H9 (cell line): Measurements from ENCODE around the gene COL5A3. TPM values are rescaled to one million over a fixed set of nuclear protein-coding genes. Genes with fewer than 3 reads are reported as not detected.

Experiments used
- DNase-seq: peaks from one replicate; pipeline ENCODE4 v3.0.0-alpha.2; 2017
- H2AFZ ChIP-seq: one replicate; pipeline ENCODE4 v1.6.1; 2013; ENCODE audit warnings: mild to moderate bottlenecking, low read length, control low read depth, moderate library complexity
- H2AK5ac ChIP-seq: 2 replicates; pipeline ENCODE4 v1.6.1; 2013; ENCODE audit warnings: low read length, control low read depth, mixed read lengths; ENCODE audit not compliant: insufficient read length
- H2BK120ac ChIP-seq: one replicate; pipeline ENCODE4 v1.6.1; 2013; ENCODE audit warnings: low read depth, mild to moderate bottlenecking, low read length, control low read depth, inconsistent platforms; ENCODE audit not compliant: poor library complexity, severe bottlenecking
- H2BK12ac ChIP-seq: 2 replicates; pipeline ENCODE4 v1.6.1; 2013; ENCODE audit warnings: low read length, control low read depth, mixed read lengths, low read depth; ENCODE audit not compliant: insufficient read length
- H2BK15ac ChIP-seq: 2 replicates; pipeline ENCODE4 v1.6.1; 2013; ENCODE audit warnings: low read depth, low read length, control low read depth
- H2BK20ac ChIP-seq: one replicate; pipeline ENCODE4 v1.6.1; 2013; ENCODE audit warnings: low read depth, mild to moderate bottlenecking, low read length, control low read depth, inconsistent platforms; ENCODE audit not compliant: poor library complexity, severe bottlenecking
- H2BK5ac ChIP-seq: 2 replicates; pipeline ENCODE4 v1.6.1; 2013; ENCODE audit warnings: low read length, control low read depth, mixed read lengths; ENCODE audit not compliant: insufficient read length
- H3K14ac ChIP-seq: 2 replicates; pipeline ENCODE4 v1.6.1; 2013; ENCODE audit warnings: low read length, control low read depth; ENCODE audit not compliant: insufficient read depth
- H3K18ac ChIP-seq: 2 replicates; pipeline ENCODE4 v1.6.1; 2013; ENCODE audit warnings: low read depth, mild to moderate bottlenecking, mixed read lengths, low read length, control low read depth; ENCODE audit not compliant: insufficient read length
- H3K23ac ChIP-seq: 2 replicates; pipeline ENCODE4 v1.6.1; 2013; ENCODE audit warnings: low read length, control low read depth, mixed read lengths, low read depth; ENCODE audit not compliant: insufficient read length
- H3K23me2 ChIP-seq: 2 replicates; pipeline ENCODE4 v1.6.1; 2013; ENCODE audit warnings: low read depth, mild to moderate bottlenecking, mixed read lengths, low read length, control low read depth; ENCODE audit not compliant: insufficient read length, poor library complexity, severe bottlenecking
- H3K27ac ChIP-seq: 2 replicates; pipeline ENCODE4 v1.5.1; 2013; ENCODE audit warnings: low read length, control low read depth, mixed read lengths, low read depth; ENCODE audit not compliant: insufficient read length
- H3K27me3 ChIP-seq: 2 replicates; pipeline ENCODE4 v1.6.1; 2013; ENCODE audit warnings: low read length, control low read depth, inconsistent platforms; ENCODE audit not compliant: insufficient read depth
- H3K4ac ChIP-seq: 2 replicates; pipeline ENCODE4 v1.6.1; 2013; ENCODE audit warnings: low read depth, mild to moderate bottlenecking, control low read depth, inconsistent platforms, low read length, moderate library complexity
- H3K4me1 ChIP-seq: 2 replicates; pipeline ENCODE4 v1.6.1; 2013; ENCODE audit warnings: low read length, control low read depth, inconsistent platforms; ENCODE audit not compliant: insufficient read depth
- H3K4me2 ChIP-seq: 2 replicates; pipeline ENCODE4 v1.6.1; 2013; ENCODE audit warnings: low read length, control low read depth, mixed read lengths; ENCODE audit not compliant: insufficient read length, insufficient read depth
- H3K56ac ChIP-seq: 2 replicates; pipeline ENCODE4 v1.6.1; 2013; ENCODE audit warnings: low read depth, mild to moderate bottlenecking, mixed read lengths, low read length, control low read depth; ENCODE audit not compliant: insufficient read length
- H3K79me1 ChIP-seq: 2 replicates; pipeline ENCODE4 v1.6.1; 2013; ENCODE audit warnings: low read depth, mild to moderate bottlenecking, moderate library complexity, low read length, control low read depth, inconsistent platforms; ENCODE audit not compliant: insufficient read depth, poor library complexity, severe bottlenecking
- H3K79me2 ChIP-seq: 2 replicates; pipeline ENCODE4 v1.6.1; 2013; ENCODE audit warnings: low read length, control low read depth, inconsistent platforms; ENCODE audit not compliant: insufficient read depth
- H3K9ac ChIP-seq: 2 replicates; pipeline ENCODE4 v1.6.1; 2013; ENCODE audit warnings: low read length, control low read depth, mixed read lengths; ENCODE audit not compliant: insufficient read length; ENCODE audit errors: extremely low read depth
- H3K9me3 ChIP-seq: one replicate; pipeline ENCODE4 v1.6.1; 2013; ENCODE audit warnings: low read depth, low read length, inconsistent platforms; ENCODE audit not compliant: control insufficient read depth
- H3T11ph ChIP-seq: one replicate; pipeline ENCODE4 v1.6.1; 2013; ENCODE audit warnings: mild to moderate bottlenecking, low read length, control low read depth, inconsistent platforms
- H4K20me1 ChIP-seq: one replicate; pipeline ENCODE4 v1.6.1; 2013; ENCODE audit not compliant: control insufficient read depth, insufficient read length, insufficient read depth
- H4K5ac ChIP-seq: 2 replicates; pipeline ENCODE4 v1.6.1; 2013; ENCODE audit warnings: low read depth, mild to moderate bottlenecking, mixed read lengths, low read length, control low read depth; ENCODE audit not compliant: insufficient read length
- H4K8ac ChIP-seq: replicated peaks from 2 replicates; pipeline ENCODE4 v1.6.1; 2013; ENCODE audit warnings: low read length, control low read depth, mixed read lengths, low read depth; ENCODE audit not compliant: insufficient read length
- H4K91ac ChIP-seq: 2 replicates; pipeline ENCODE4 v1.6.1; 2013; ENCODE audit warnings: low read depth, mild to moderate bottlenecking, moderate library complexity, mixed read lengths, low read length, control low read depth; ENCODE audit not compliant: insufficient read length
- H3K27ac Mint-ChIP-seq, 3 experiments: 2 replicates in 2 of 3; 3 replicates in 1 of 3; pipeline ENCODE4 v1.8.0; 2020 to 2021; ENCODE audit warnings: mixed read lengths in 3 of 3, mild to moderate bottlenecking in 1 of 3, moderate library complexity in 1 of 3
- H3K27me3 Mint-ChIP-seq: 2 replicates; pipeline ENCODE4 v1.8.0; 2021; ENCODE audit warnings: low read depth, mild to moderate bottlenecking, moderate library complexity, mixed read lengths
- H3K36me3 Mint-ChIP-seq, 3 experiments: 2 replicates in 2 of 3; 3 replicates in 1 of 3; pipeline ENCODE4 v1.8.0; 2020 to 2021; ENCODE audit warnings: low read depth in 3 of 3, mixed read lengths in 3 of 3; ENCODE audit not compliant: insufficient read depth in 1 of 3
- H3K4me1 Mint-ChIP-seq, 2 experiments: 2 replicates each; pipeline ENCODE4 v1.8.0; 2020; ENCODE audit warnings: mixed read lengths in 2 of 2
- H3K4me3 Mint-ChIP-seq, 2 experiments: 2 replicates in 1 of 2; 3 replicates in 1 of 2; pipeline ENCODE4 v1.8.0; 2020 to 2021; ENCODE audit warnings: mild to moderate bottlenecking in 2 of 2, mixed read lengths in 2 of 2, moderate library complexity in 1 of 2
- H3K9me3 Mint-ChIP-seq, 2 experiments: 2 replicates in 1 of 2; 3 replicates in 1 of 2; pipeline ENCODE4 v1.8.0; 2020; ENCODE audit warnings: mild to moderate bottlenecking in 2 of 2, mixed read lengths in 2 of 2, moderate library complexity in 1 of 2
- CTCF ChIP-seq: fragments of 200-600 bp; sonication (generic); conservative IDR thresholded peaks from 3 replicates; pipeline ENCODE4 v1.8.0; 2021; ENCODE audit warnings: antibody characterized with exemption, mild to moderate bottlenecking
- WGBS: extraction: QIAGEN DNeasy Blood & Tissue Kit; methylation state at CpG from one replicate; pipeline ENCODE4 v1.1.7; 2013; ENCODE audit warnings: missing lambda C conversion rate, low lambda C conversion rate, mixed read lengths; ENCODE audit not compliant: insufficient read length; ENCODE audit errors: extremely low coverage; 5-methylcytosine and 5-hydroxymethylcytosine counted together
- total RNA-seq: library from RNA; stranded (reverse); gene quantifications from 2 replicates; pipeline ENCODE4 v1.2.1, GENCODE V29; 2021

COL5A3 gene
- total RNA-seq, 1 experiment from 2014 or later: 0.72 TPM

DNA sequence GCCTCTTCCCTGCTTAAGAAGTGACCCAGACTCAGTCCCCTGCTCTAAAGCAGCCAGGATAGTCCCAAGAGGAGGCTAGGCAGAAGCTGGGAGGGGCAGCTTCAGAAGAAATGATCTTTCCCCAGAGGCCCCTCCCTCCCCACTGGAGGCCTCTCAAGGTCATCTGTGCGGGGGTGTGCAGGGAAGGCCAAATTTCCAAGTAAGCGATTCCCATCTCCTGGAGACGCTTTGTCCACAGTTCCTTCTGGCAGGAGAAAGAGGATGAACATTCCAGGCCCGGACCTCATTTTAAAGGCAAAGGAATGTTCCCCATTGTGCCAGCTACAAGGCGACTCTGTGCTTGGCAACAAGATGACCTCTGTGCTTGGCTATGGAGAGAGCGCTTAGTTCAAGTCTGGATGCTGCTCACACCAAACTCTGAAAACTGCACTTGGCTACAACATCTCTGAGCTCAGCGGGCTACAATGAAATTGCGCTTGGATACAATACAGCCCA is 23.5 kb downstream of the COL5A3 start:
- H2BK20ac ChIP-seq: no peak overlapping the region
- H2BK120ac ChIP-seq: no peak overlapping the region
- no peaks in the 10 kb centered on the region for H3K4me1 ChIP-seq
- no peak overlapping the region for H3K56ac ChIP-seq
- H3K23ac ChIP-seq: no peak overlapping the region
- Mint-ChIP-seq H3K4me1 (peaks cover 11 to 13% of the 10 kb centered on the region in 2 experiments), H3K27ac (peak overlapping the region in 1 of 3 experiments; percentile 43; a peak in 2 of 7 replicates), H3K9me3 (no peaks in the 10 kb centered on the region), H3K36me3 (no peaks in the 10 kb centered on the region), H3K27me3 (peaks cover 10% of the 10 kb centered on the region), H3K4me3 (no peak overlapping the region)
- no peak overlapping the region for H2BK5ac ChIP-seq
- H3K18ac ChIP-seq: no peak overlapping the region
- no peak overlapping the region for H3K14ac ChIP-seq
- no peak overlapping the region for H4K91ac ChIP-seq
- H2BK12ac ChIP-seq: no peak overlapping the region
- no peak overlapping the region for H2BK15ac ChIP-seq
- H3T11ph ChIP-seq: no peak overlapping the region
- no peak for DNase-seq
- H2AFZ ChIP-seq: no peak overlapping the region
- no peak overlapping the region for H3K9ac ChIP-seq
- H4K8ac ChIP-seq: no peak overlapping the region
- H3K23me2 ChIP-seq: no peaks in the 10 kb centered on the region
- H3K9me3 ChIP-seq: no peaks in the 10 kb centered on the region
- H3K4ac ChIP-seq: no peak overlapping the region
- no peak overlapping the region for H3K27ac ChIP-seq
- TF ChIP-seq CTCF: no peak
- H3K79me2 ChIP-seq: no peaks in the 10 kb centered on the region
- H3K4me2 ChIP-seq: no peak overlapping the region
- WGBS: no CpG with 5 or more reads among the region's 8 CpGs
- H3K27me3 ChIP-seq: no peaks in the 10 kb centered on the region
- no peaks in the 10 kb centered on the region for H4K20me1 ChIP-seq
- H2AK5ac ChIP-seq: no peak overlapping the region
- no peaks in the 10 kb centered on the region for H3K79me1 ChIP-seq
- no peak overlapping the region for H4K5ac ChIP-seq
